SK-N-SH treated with all-trans-retinoic acid at 6 μM for 48 hours (cell line): ENCODE data around the gene ORC5.

Experiments used
- ATAC-seq: fragments of 200-7000 bp; cut with Tn5 transposase; 3 replicates; pipeline ENCODE4 v1.9.1; 2020; ENCODE audit warnings: mild to moderate bottlenecking, moderate library complexity
- ARNTL ChIP-seq: fragments of 450-650 bp; formaldehyde crosslinking; IDR thresholded peaks from 2 replicates; pipeline ENCODE4 v1.5.0; 2020; ENCODE audit warnings: low read depth, mild to moderate bottlenecking, moderate library complexity, borderline replicate concordance
- BACH2 ChIP-seq: fragments of 250-450 bp; sonication (Bioruptor Pico); IDR thresholded peaks from 2 replicates; pipeline ENCODE4 v1.9.0; 2021; ENCODE audit warnings: mild to moderate bottlenecking, borderline replicate concordance
- CREB5 ChIP-seq: fragments of 250-450 bp; sonication (Bioruptor Pico); IDR thresholded peaks from 2 replicates; pipeline ENCODE4 v1.5.1; 2020; ENCODE audit warnings: low read depth, mild to moderate bottlenecking, moderate library complexity
- CSDC2 ChIP-seq: fragments of 250-450 bp; sonication (Bioruptor Pico); IDR thresholded peaks from 2 replicates; pipeline ENCODE4 v1.5.0; 2020; ENCODE audit warnings: mild to moderate bottlenecking, moderate library complexity
- ESRRG ChIP-seq: fragments of 250-450 bp; sonication (Bioruptor Pico); IDR thresholded peaks from 2 replicates; pipeline ENCODE4 v1.6.1; 2021; ENCODE audit warnings: mild to moderate bottlenecking
- GLIS3 ChIP-seq: fragments of 250-450 bp; sonication (Bioruptor Pico); IDR thresholded peaks from 2 replicates; pipeline ENCODE4 v1.5.0; 2020; ENCODE audit warnings: mild to moderate bottlenecking, moderate library complexity
- ISL1 ChIP-seq: fragments of 250-450 bp; sonication (Bioruptor Pico); IDR thresholded peaks from 2 replicates; pipeline ENCODE4 v2.1.2; 2022; ENCODE audit warnings: mild to moderate bottlenecking, moderate library complexity
- OSR1 ChIP-seq: fragments of 250-450 bp; sonication (Bioruptor Pico); IDR thresholded peaks from 2 replicates; pipeline ENCODE4 v1.8.0; 2022; ENCODE audit warnings: moderate library complexity, mild to moderate bottlenecking, inconsistent platforms
- PPARA ChIP-seq: fragments of 250-450 bp; sonication (Bioruptor Pico); IDR thresholded peaks from 2 replicates; pipeline ENCODE4 v1.5.0; 2020; ENCODE audit warnings: mild to moderate bottlenecking, borderline replicate concordance
- SNAI2 ChIP-seq: fragments of 250-450 bp; sonication (Bioruptor Pico); IDR thresholded peaks from 2 replicates; pipeline ENCODE4 v1.5.0; 2020; ENCODE audit warnings: mild to moderate bottlenecking, moderate library complexity
- TCF4 ChIP-seq: fragments of 250-450 bp; sonication (Bioruptor Pico); IDR thresholded peaks from 2 replicates; pipeline ENCODE4 v1.8.0; 2021; ENCODE audit warnings: mild to moderate bottlenecking, moderate library complexity, borderline replicate concordance
- TOX ChIP-seq: fragments of 250-450 bp; sonication (Bioruptor Pico); IDR thresholded peaks from 2 replicates; pipeline ENCODE4 v1.8.0; 2021; ENCODE audit warnings: mild to moderate bottlenecking, moderate library complexity, borderline replicate concordance
- ZC3H10 ChIP-seq: fragments of 250-450 bp; sonication (Bioruptor Pico); IDR thresholded peaks from 2 replicates; pipeline ENCODE4 v1.5.1; 2021; ENCODE audit warnings: mild to moderate bottlenecking, moderate library complexity
- ZFP3 ChIP-seq: fragments of 250-450 bp; sonication (Bioruptor Pico); IDR thresholded peaks from 2 replicates; pipeline ENCODE4 v1.5.0; 2020; ENCODE audit warnings: mild to moderate bottlenecking, moderate library complexity
- ZFP30 ChIP-seq: fragments of 450-650 bp; formaldehyde crosslinking; IDR thresholded peaks from 2 replicates; pipeline ENCODE4 v1.5.0; 2022; ENCODE audit warnings: mild to moderate bottlenecking, moderate library complexity
- ZNF565 ChIP-seq: fragments of 450-650 bp; formaldehyde crosslinking; conservative IDR thresholded peaks from 2 replicates; pipeline ENCODE4 v1.5.0; 2020; ENCODE audit warnings: low read depth, mild to moderate bottlenecking, moderate library complexity
- ZNF8 ChIP-seq: fragments of 450-650 bp; formaldehyde crosslinking; IDR thresholded peaks from 2 replicates; pipeline ENCODE4 v1.5.0; 2020; ENCODE audit warnings: mild to moderate bottlenecking, moderate library complexity
- TF ChIP-seq, protein P1 (sequence below): fragments of 250-450 bp; sonication (Bioruptor Pico); IDR thresholded peaks from 2 replicates; pipeline ENCODE4 v1.8.0; 2020; ENCODE audit warnings: mild to moderate bottlenecking, moderate library complexity, borderline replicate concordance
- TF ChIP-seq, protein P2 (sequence below): fragments of 250-450 bp; sonication (Bioruptor Pico); IDR thresholded peaks from 2 replicates; pipeline ENCODE4 v1.8.0; 2021; ENCODE audit warnings: low read depth, mild to moderate bottlenecking, moderate library complexity, borderline replicate concordance
- TF ChIP-seq, protein P3 (sequence below): fragments of 250-450 bp; sonication (Bioruptor Pico); IDR thresholded peaks from 2 replicates; pipeline ENCODE4 v1.5.1; 2021; ENCODE audit warnings: mild to moderate bottlenecking, moderate library complexity

The ORC5 gene

GRCh38 chr7:104123786-104124185 lies 84.0 kb downstream of the ORC5 start:
- TF ChIP-seq ZFP30 (CRISPR knock-in tag) (no peak), CREB5 (no peak), TCF4 (CRISPR knock-in tag) (no peak), ESRRG (CRISPR knock-in tag) (no peak), CSDC2 (CRISPR knock-in tag) (no peak), ZNF565 (no peak), ISL1 (CRISPR knock-in tag) (no peak), ARNTL (CRISPR knock-in tag) (no peak), GLIS3 (CRISPR knock-in tag) (no peak), PPARA (CRISPR knock-in tag) (no peak), ZNF8 (CRISPR knock-in tag) (no peak), TOX (CRISPR knock-in tag) (no peak), SNAI2 (CRISPR knock-in tag) (no peak), ZC3H10 (CRISPR knock-in tag) (no peak), OSR1 (CRISPR knock-in tag) (no peak)
- TF ChIP-seq, protein P1, sequence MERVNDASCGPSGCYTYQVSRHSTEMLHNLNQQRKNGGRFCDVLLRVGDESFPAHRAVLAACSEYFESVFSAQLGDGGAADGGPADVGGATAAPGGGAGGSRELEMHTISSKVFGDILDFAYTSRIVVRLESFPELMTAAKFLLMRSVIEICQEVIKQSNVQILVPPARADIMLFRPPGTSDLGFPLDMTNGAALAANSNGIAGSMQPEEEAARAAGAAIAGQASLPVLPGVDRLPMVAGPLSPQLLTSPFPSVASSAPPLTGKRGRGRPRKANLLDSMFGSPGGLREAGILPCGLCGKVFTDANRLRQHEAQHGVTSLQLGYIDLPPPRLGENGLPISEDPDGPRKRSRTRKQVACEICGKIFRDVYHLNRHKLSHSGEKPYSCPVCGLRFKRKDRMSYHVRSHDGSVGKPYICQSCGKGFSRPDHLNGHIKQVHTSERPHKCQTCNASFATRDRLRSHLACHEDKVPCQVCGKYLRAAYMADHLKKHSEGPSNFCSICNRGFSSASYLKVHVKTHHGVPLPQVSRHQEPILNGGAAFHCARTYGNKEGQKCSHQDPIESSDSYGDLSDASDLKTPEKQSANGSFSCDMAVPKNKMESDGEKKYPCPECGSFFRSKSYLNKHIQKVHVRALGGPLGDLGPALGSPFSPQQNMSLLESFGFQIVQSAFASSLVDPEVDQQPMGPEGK (CRISPR knock-in tag), result no peak
- TF ChIP-seq, protein P2, sequence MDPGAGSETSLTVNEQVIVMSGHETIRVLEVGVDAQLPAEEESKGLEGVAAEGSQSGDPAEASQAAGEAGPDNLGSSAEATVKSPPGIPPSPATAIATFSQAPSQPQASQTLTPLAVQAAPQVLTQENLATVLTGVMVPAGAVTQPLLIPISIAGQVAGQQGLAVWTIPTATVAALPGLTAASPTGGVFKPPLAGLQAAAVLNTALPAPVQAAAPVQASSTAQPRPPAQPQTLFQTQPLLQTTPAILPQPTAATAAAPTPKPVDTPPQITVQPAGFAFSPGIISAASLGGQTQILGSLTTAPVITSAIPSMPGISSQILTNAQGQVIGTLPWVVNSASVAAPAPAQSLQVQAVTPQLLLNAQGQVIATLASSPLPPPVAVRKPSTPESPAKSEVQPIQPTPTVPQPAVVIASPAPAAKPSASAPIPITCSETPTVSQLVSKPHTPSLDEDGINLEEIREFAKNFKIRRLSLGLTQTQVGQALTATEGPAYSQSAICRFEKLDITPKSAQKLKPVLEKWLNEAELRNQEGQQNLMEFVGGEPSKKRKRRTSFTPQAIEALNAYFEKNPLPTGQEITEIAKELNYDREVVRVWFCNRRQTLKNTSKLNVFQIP, result no peak
- TF ChIP-seq, protein P3, sequence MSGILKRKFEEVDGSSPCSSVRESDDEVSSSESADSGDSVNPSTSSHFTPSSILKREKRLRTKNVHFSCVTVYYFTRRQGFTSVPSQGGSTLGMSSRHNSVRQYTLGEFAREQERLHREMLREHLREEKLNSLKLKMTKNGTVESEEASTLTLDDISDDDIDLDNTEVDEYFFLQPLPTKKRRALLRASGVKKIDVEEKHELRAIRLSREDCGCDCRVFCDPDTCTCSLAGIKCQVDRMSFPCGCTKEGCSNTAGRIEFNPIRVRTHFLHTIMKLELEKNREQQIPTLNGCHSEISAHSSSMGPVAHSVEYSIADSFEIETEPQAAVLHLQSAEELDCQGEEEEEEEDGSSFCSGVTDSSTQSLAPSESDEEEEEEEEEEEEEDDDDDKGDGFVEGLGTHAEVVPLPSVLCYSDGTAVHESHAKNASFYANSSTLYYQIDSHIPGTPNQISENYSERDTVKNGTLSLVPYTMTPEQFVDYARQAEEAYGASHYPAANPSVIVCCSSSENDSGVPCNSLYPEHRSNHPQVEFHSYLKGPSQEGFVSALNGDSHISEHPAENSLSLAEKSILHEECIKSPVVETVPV, result no peak
- peak; percentile 83 for ATAC-seq

DNA sequence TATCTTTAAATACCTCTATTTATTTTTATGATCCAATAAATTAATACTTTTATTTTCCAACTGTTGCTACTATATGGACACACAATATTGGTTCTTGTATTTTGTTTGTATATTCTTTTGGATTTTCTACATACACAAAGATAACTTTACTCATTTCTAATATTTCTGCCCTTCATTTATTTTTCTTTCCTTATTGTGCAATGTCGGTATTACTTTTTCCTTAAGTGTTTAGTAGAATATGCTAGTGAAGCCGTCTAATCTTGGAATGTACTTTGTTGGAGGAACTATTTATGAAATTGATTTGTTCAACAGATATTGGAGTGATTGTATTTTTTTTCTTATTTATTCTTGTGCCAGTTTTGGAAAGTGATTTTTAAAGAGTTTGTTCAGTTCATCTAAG lies 94.0 kb downstream of the ORC5 start:
- no peak for TF ChIP-seq CREB5
- TF ChIP-seq OSR1 (CRISPR knock-in tag), result no peak
- TF ChIP-seq ZC3H10 (CRISPR knock-in tag), result no peak
- TF ChIP-seq BACH2, result no peak
- TF ChIP-seq, protein P3, result no peak
- TF ChIP-seq CSDC2 (CRISPR knock-in tag), result no peak
- no peak for TF ChIP-seq SNAI2 (CRISPR knock-in tag)
- TF ChIP-seq ESRRG (CRISPR knock-in tag), result no peak
- TF ChIP-seq, protein P1 (CRISPR knock-in tag), result no peak
- no peak for TF ChIP-seq GLIS3 (CRISPR knock-in tag)
- TF ChIP-seq ZFP3 (CRISPR knock-in tag), result no peak
- TF ChIP-seq, all 23 proteins: peak for 0
- no peak for ATAC-seq
